ENCODE data around the gene CDIP1.

DNA sequence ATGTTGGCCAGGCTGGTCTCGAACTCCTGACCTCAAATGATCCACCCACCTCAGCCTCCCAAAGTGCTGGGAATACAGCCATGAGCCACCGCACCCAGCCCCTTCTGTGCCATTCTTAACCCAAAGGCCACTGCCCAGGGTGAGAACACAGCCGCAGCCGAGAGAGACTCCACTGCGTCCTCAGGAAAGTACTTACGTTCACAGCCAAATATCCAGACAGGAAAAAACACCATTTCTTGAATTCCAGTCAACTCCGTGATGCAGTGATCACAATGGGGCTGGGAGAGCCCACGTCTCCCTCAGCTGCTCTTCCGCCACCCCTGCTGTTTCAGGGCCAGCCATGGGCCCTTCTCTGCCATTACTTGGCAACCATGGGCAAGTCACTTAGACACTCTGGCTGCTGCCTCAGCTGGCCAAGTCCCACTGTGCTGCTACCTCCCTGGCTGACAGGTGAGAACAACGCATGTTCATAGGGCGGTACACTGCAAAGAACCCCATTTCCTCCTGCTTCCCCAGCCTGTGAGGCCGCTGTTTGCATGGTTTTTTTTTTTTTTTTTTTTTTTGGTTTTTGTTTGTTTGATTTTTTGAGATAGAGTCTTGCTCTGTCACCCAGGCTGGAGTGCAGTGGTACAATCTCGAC is 4.3 kb downstream of the CDIP1 start:
- TF ChIP-seq POLR2A (IDR thresholded peaks at IDR 0.05) (no peak), CTCF (IDR thresholded peaks at IDR 0.05) (no peak), POLR2AphosphoS5 (IDR thresholded peaks at IDR 0.05) (no peak)

Data from upper lobe of left lung (tissue), 4 donors.